ENCODE data around the gene DMP1. TPM values are rescaled to one million over a fixed set of nuclear protein-coding genes. Genes with fewer than 3 reads are reported as not detected.

The DMP1 gene
- not detected for total RNA-seq

GRCh38 chr4:87649980-87650379, at the start of gene DMP1:
Gene DMP1 (plus strand): TSS chr4:87650280. CDS start chr4:87656493, 6,213 bp downstream.
- no peak for DNase-seq (ENCODE audit: extremely low spot score in 2 of 2)
- Histone ChIP-seq H3K4me3 (no peak within 1 kb of the TSS), H3K36me3 (no peaks in the 10 kb centered on the region), H3K27ac (no peak within 1 kb of the TSS), H3K9me3 (no peaks in the 10 kb centered on the region), H3K27me3 (no peaks in the 10 kb centered on the region), H3K4me1 (no peaks in the 10 kb centered on the region)
- TF ChIP-seq CTCF (IDR thresholded peaks at IDR 0.05) = no peak
- no peak for TF ChIP-seq POLR2AphosphoS5 (IDR thresholded peaks at IDR 0.05; ENCODE audit: insufficient read depth in 1 of 2, low read depth in 1 of 2)
- TF ChIP-seq POLR2A (IDR thresholded peaks at IDR 0.05) = no peak
- intact Hi-C loops (cut with DNase I) = no loop called here

- intact Hi-C loops (cut with DNase I) = no loop called here
- Histone ChIP-seq H3K27ac (no peak overlapping the region), H3K4me1 (no peaks in the 10 kb centered on the region), H3K27me3 (no peaks in the 10 kb centered on the region), H3K9me3 (no peaks in the 10 kb centered on the region), H3K36me3 (no peaks in the 10 kb centered on the region), H3K4me3 (no peak overlapping the region)
- no peak for DNase-seq (ENCODE audit: extremely low spot score in 2 of 2)
- no peak for TF ChIP-seq POLR2A (IDR thresholded peaks at IDR 0.05)
- no peak for TF ChIP-seq POLR2AphosphoS5 (IDR thresholded peaks at IDR 0.05; ENCODE audit: insufficient read depth in 1 of 2, low read depth in 1 of 2)
- no peak for TF ChIP-seq CTCF (IDR thresholded peaks at IDR 0.05)
Observed at GRCh38 chr4:87601361-87601760, 48.7 kb upstream of the DMP1 start.

- Histone ChIP-seq H3K27me3 (no peaks in the 10 kb centered on the region), H3K9me3 (no peaks in the 10 kb centered on the region), H3K4me1 (no peaks in the 10 kb centered on the region), H3K36me3 (no peaks in the 10 kb centered on the region), H3K27ac (no peak within 1 kb of the TSS), H3K4me3 (no peak within 1 kb of the TSS)
- no peak for DNase-seq (ENCODE audit: extremely low spot score in 2 of 2)
- intact Hi-C loops (cut with DNase I) = no loop called here
- TF ChIP-seq POLR2A (IDR thresholded peaks at IDR 0.05) (no peak), POLR2AphosphoS5 (IDR thresholded peaks at IDR 0.05; ENCODE audit: insufficient read depth in 1 of 2, low read depth in 1 of 2) (no peak), CTCF (IDR thresholded peaks at IDR 0.05) (no peak)
Observed at GRCh38 chr4:87608229-87608628, 41.9 kb upstream of the DMP1 start, which contains the start of gene DSPP. Gene DSPP (plus strand): TSS chr4:87608529. CDS start chr4:87610909, 2,380 bp downstream.

GRCh38 chr4:87614292-87614890, 35.7 kb upstream of the DMP1 start:
- H3K36me3 ChIP-seq = no peaks in the 10 kb centered on the region
- no peak overlapping the region for H3K27ac ChIP-seq
- H3K27me3 ChIP-seq = no peaks in the 10 kb centered on the region
- TF ChIP-seq CTCF (IDR thresholded peaks at IDR 0.05) (no peak), POLR2AphosphoS5 (IDR thresholded peaks at IDR 0.05; ENCODE audit: insufficient read depth in 1 of 2, low read depth in 1 of 2) (no peak), POLR2A (IDR thresholded peaks at IDR 0.05) (no peak)
- no peaks in the 10 kb centered on the region for H3K9me3 ChIP-seq
- H3K4me3 ChIP-seq = no peak overlapping the region
- DNase-seq (ENCODE audit: extremely low spot score in 2 of 2) = no peak
- intact Hi-C loops (cut with DNase I) = no loop called here
- no peaks in the 10 kb centered on the region for H3K4me1 ChIP-seq

GRCh38 chr4:87616268-87616667, 33.8 kb upstream of the DMP1 start:
- Histone ChIP-seq H3K4me1 (no peaks in the 10 kb centered on the region), H3K36me3 (no peaks in the 10 kb centered on the region), H3K9me3 (no peaks in the 10 kb centered on the region), H3K27ac (no peak overlapping the region), H3K27me3 (no peaks in the 10 kb centered on the region), H3K4me3 (no peak overlapping the region)
- no peak for TF ChIP-seq POLR2A (IDR thresholded peaks at IDR 0.05)
- TF ChIP-seq POLR2AphosphoS5 (IDR thresholded peaks at IDR 0.05; ENCODE audit: insufficient read depth in 1 of 2, low read depth in 1 of 2) = no peak
- no peak for TF ChIP-seq CTCF (IDR thresholded peaks at IDR 0.05)
- intact Hi-C loops (cut with DNase I) = no loop called here
- no peak for DNase-seq (ENCODE audit: extremely low spot score in 2 of 2)

Measured in vagina (tissue), 2 donors.